ENCODE data around the gene HOXB9. TPM values are rescaled to one million over a fixed set of nuclear protein-coding genes. Genes with fewer than 3 reads are reported as not detected.

Gene HOXB9
- total RNA-seq, 1 donor from 2014 or later: 0.13 TPM

DNA sequence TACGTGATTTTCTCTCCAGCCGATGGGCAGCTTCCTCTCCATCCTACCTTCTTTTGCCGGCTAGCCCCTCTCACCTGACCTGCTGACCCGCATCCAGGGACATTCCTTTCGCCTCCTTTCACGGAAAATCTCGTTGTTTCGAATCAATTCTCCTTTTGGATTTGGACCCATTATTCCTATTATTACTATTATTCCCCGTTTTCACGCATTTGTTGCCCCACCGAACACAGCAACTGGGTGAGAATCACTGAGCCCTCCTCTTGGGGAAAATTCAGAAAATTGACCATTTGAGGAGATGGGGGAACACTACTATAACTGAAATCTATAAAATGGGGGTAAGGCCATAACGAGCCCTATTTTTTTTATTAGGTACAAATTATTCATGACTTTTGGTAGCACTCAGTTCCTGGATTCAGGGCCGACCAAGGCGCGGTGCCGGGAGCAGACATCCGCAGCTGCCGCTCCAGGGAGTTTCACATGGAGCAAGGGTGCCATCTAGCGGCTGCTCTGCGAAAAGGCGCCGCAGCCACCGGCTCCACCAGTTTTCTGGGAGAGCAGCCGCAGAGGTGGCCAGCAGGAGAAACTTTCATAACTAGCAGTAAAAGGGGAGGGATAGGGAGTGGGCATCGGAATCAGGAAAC, 7.8 kb downstream of the HOXB9 start:
- intact Hi-C loops (cut with micrococcal nuclease): loop anchor here (1.0 to 10.0 kb wide), 8 partner anchors 282 to 774 kb away; partner anchors contain the start of genes IGF2BP1 and SCRN2
- DNase-seq: peak; percentile 77
- ATAC-seq (ENCODE audit: low read depth): peak; percentile 84
- Mint-ChIP-seq H3K9me3 (no peaks in the 10 kb centered on the region), H3K4me1 (peaks cover 26% of the 10 kb centered on the region), H3K27ac (peak overlapping the region; percentile 9), H3K36me3 (ENCODE audit: low read depth) (no peaks in the 10 kb centered on the region), H3K27me3 (peaks cover 78% of the 10 kb centered on the region), H3K4me3 (no peak overlapping the region)
- CTCF ChIA-PET: interaction anchor here (0.8 to 4.0 kb wide), 17 partner anchors 9 to 594 kb away, joined by 3 to 29 read pairs (median 6); partner anchors contain the start of genes HOXB3 and HOXB5
- POLR2A ChIA-PET: interaction anchor here (0.8 to 1.0 kb wide), 4 partner anchors 18 to 403 kb away, joined by 3 to 5 read pairs (median 4); no protein-coding TSS in a partner anchor
- peak; percentile 66 for TF ChIP-seq CTCF (IDR thresholded peaks at IDR 0.05)

GRCh38 chr17:48617471-48618255, 8.5 kb downstream of the HOXB9 start:
- peaks cover 71% of the 10 kb centered on the region for H3K27me3 Mint-ChIP-seq
- ATAC-seq (ENCODE audit: low read depth) (no peak), DNase-seq (no peak)
- no peak for TF ChIP-seq CTCF (IDR thresholded peaks at IDR 0.05)
- intact Hi-C loops (cut with micrococcal nuclease): loop anchor here (1.0 to 10.0 kb wide), 8 partner anchors 281 to 773 kb away; partner anchors contain the start of genes IGF2BP1 and SCRN2
- ChIA-PET POLR2A (interaction anchor here (1.0 kb wide), 3 partner anchors 19 to 310 kb away, joined by 3 to 5 read pairs (median 4); no protein-coding TSS in a partner anchor), CTCF (interaction anchor here (1.0 to 4.0 kb wide), 15 partner anchors 8 to 592 kb away, joined by 3 to 29 read pairs (median 7); partner anchors contain the start of genes HOXB3, HOXB5 and HOXB9)
- H3K4me3 Mint-ChIP-seq: no peak overlapping the region
- peaks cover 31% of the 10 kb centered on the region for H3K4me1 Mint-ChIP-seq
- no peaks in the 10 kb centered on the region for H3K36me3 Mint-ChIP-seq (ENCODE audit: low read depth)
- no peak overlapping the region for H3K27ac Mint-ChIP-seq
- no peaks in the 10 kb centered on the region for H3K9me3 Mint-ChIP-seq

DNA sequence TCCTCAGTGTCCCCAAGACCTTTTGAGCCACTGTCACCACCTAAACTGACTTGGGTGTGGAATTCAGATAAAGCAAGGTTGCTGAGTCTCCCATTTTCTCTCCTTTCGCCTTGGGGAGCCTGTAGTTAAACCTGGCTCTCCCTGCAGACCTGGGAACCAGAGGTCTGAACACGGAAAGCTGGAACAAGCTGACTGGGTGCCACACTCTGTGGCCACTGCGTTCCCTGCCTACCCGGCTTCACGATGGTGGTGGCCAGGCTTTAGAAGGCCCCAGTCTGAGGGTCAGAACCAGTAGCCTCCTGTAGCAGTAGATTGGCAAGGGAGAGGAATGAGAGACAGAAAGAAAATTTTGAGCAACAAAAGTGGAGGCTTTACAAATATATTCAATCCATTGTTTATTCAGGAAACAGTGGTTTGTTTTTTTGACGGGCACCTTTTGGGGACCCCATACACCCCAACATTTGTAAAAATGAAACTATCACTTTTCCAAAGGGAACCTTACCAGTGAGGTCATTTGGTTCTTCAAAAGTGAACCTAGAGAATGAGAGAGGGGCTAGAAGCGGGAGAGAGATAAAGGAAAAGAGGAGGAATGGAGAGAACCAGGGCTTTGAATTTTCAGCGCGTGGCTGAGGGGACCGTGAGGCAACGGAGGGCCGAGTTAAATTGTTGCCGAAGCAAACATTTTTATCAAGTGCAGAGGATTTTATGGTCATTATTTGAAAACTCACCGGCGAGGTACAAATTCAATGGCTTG, 9.3 kb downstream of the HOXB9 start:
- H3K27ac Mint-ChIP-seq: no peak overlapping the region
- H3K9me3 Mint-ChIP-seq: no peaks in the 10 kb centered on the region
- peaks cover 37% of the 10 kb centered on the region for H3K4me1 Mint-ChIP-seq
- ChIA-PET POLR2A (no interaction called here), CTCF (interaction anchor here (1.0 to 3.8 kb wide), 6 partner anchors 9 to 591 kb away, joined by 3 to 29 read pairs (median 6); partner anchors contain the start of genes HOXB5 and HOXB9)
- H3K27me3 Mint-ChIP-seq: peaks cover 67% of the 10 kb centered on the region
- DNase-seq: no peak
- no peaks in the 10 kb centered on the region for H3K36me3 Mint-ChIP-seq (ENCODE audit: low read depth)
- H3K4me3 Mint-ChIP-seq: no peak overlapping the region
- intact Hi-C loops (cut with micrococcal nuclease): loop anchor here (10.0 kb wide), 2 partner anchors 378 to 772 kb away; partner anchors contain the start of genes IGF2BP1 and SCRN2
- no peak for ATAC-seq (ENCODE audit: low read depth)
- no peak for TF ChIP-seq CTCF (IDR thresholded peaks at IDR 0.05)

DNA sequence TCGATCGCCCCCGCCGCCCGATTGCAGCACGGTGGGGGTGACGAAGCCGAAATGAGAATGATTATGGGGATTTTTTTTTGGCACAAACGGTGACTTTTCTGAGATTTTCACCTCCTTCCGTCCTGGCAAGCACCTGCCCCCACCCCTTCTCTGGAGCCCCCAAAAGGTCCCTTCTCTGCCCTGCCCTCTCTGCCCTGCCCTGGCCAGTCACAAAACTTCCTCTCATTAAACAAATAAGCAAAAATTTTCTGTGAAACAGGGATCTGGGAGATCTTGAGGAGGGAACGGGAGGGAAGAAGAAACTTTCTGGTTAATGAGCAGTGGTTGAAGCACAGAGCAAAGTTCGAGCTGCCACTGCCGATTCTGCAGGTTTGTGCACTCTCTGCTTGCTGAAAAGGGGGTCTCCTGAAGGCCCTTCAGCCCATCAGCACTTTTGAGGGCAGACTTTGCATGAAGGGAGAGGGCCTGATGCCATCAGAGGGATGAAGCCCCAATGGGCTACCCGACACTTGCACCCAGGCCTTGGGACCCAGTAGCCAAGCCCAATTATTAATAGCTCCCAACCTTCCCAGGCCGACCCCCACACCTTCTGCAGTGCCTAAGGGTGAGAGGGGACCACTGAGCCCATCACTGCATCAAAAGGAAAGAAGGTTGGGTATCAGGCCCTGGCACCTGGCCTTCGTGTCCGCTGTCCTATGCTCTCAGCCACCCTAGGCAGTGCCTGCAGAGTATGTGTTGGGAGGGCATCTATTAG, 10.0 kb downstream of the HOXB9 start:
- no peak overlapping the region for H3K27ac Mint-ChIP-seq

More for the DNA sequence above, 10.0 kb downstream of the HOXB9 start:
- Mint-ChIP-seq H3K4me1 (peaks cover 44% of the 10 kb centered on the region), H3K27me3 (peaks cover 62% of the 10 kb centered on the region), H3K36me3 (ENCODE audit: low read depth) (peaks cover 2% of the 10 kb centered on the region), H3K4me3 (no peak overlapping the region), H3K9me3 (no peaks in the 10 kb centered on the region)
- DNase-seq (no peak), ATAC-seq (ENCODE audit: low read depth) (no peak)
- intact Hi-C loops (cut with micrococcal nuclease): loop anchor here (10.0 kb wide), 2 partner anchors 379 to 771 kb away; partner anchors contain the start of genes IGF2BP1 and SCRN2
- ChIA-PET CTCF (interaction anchor here (1.0 to 1.4 kb wide), 5 partner anchors 17 to 353 kb away, joined by 3 to 4 read pairs (median 3); no protein-coding TSS in a partner anchor), POLR2A (no interaction called here)
- no peak for TF ChIP-seq CTCF (IDR thresholded peaks at IDR 0.05)
